COR-L47 (cell line): Measurements from ENCODE around the gene RAB34.
"Not testable (repeated sequence)": the region's sequence is repeated elsewhere in the genome, so short reads cannot be mapped to it uniquely, and the experiment has no call there.

ENCODE experiments used
- DNase-seq: peaks from one replicate; lab custom pipeline; 2025; lab: John Stamatoyannopoulos, UW

RAB34 gene

GRCh38 chr17:28728364-28729200 is 10.9 kb upstream of the RAB34 start, which contains the start of gene NEK8:
NEK8 (plus strand) TSS chr17:28728788; CDS start chr17:28728814, 26 bp downstream.
- peak; percentile 85 for DNase-seq

DNA sequence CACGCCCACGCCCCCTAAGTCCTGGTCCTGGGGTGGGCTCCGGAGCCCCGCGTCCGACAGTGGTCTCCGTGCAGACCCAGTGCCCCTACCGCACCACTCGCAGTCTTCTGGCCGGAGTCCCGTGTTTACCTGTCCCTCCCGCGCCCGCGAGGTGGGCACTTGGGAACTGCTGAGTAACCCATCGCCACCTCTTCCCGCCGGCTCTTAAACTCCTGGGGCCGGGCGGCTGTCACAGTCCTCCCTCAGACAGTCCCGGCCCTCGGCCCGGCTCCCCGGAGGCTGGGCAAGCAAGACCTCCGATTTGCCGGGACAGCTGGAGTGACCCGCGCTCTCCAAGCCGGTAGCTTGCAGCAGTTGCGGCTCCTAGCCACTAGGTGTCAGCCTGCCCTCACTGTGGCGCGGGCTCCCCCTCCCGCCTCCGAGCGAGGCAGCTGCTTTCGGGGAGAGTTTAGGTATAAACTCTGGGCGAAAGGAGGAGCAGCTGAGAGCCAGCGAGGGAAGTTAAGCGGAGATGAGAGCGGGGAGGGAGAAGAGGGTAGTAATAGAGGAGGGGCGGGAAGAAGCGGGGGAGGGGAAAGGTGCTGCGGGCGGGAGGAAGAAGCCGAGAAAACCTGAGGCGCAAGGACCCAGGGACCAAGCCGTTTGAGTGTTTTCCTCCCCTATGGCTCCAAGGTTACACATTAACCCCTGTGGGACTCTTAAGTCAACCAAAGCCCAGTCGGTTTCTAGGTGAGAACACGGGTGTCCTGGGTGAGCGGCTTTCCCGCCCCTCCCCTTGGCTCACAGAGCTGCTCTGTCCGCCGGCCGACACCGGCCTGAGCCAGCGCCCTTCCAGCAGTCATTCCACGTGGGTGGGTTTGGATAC is 9.2 kb upstream of the RAB34 start:
- peak; percentile 92 for DNase-seq

DNA sequence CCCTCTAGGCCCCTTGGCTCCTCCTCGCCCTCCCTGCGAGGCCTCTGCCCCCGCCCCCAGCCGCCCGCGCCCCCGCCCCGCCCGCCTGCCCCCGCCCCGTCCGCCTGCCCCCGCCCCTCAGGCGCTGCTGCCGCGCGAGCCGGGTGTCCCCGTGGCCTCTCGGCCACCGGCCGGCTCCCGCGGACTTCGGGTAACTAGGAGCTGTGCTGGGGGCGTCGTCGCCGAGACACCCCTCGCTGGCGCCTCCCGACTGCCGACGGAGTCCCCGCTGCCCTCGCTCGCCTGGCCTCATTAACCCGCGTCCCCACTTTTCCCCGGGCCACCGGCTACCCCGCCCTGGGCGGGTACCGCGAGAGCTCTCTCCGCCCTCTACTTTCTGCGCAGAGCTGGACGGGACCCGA is 8.6 kb upstream of the RAB34 start, which contains the start of gene TLCD1:
TLCD1 (minus strand) TSS at position 8 of the 401 bp plus-strand sequence. CDS start 136 bp downstream, outside the sequence.
- DNase-seq, result peak; percentile 50

GRCh38 chr17:28725660-28726225 is 8.1 kb upstream of the RAB34 start:
- DNase-seq, result peak; percentile 75

GRCh38 chr17:28725166-28725659 is 7.5 kb upstream of the RAB34 start:
- DNase-seq, result no peak

DNA sequence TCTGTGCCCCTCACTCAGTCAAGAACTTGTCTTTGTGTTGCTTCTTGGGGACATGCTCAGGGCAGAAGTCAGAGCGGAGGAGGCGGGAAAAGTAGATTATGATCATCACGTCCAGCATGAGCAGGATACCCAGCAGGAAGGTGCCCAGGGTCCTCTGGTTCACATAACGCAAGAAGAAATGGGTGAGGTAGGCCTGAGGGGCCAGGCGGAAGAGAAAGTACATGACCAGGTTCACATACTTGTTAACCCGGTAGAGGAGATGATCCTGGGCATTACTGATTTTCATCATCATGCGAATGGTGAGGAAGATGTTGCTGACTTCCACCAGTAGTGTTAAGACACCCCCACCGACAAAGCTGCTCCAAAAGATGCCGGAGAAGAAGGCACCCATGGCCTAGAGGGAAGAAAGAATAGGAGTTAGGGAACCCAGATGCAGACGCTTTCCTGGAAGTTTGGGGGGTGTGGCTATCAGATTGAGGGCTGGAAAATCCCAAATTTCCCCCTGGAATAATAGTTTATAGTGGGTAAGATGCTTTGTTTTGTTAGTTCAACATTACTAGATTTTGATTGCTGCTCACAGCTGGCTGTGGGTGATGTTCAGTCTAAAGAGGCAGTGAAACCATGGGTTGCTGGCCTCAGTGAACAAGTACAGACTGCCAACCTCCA is 7.0 kb upstream of the RAB34 start:
- DNase-seq, result no peak

GRCh38 chr17:28723836-28724499 is 6.3 kb upstream of the RAB34 start:
- not testable (repeated sequence) for DNase-seq

DNA sequence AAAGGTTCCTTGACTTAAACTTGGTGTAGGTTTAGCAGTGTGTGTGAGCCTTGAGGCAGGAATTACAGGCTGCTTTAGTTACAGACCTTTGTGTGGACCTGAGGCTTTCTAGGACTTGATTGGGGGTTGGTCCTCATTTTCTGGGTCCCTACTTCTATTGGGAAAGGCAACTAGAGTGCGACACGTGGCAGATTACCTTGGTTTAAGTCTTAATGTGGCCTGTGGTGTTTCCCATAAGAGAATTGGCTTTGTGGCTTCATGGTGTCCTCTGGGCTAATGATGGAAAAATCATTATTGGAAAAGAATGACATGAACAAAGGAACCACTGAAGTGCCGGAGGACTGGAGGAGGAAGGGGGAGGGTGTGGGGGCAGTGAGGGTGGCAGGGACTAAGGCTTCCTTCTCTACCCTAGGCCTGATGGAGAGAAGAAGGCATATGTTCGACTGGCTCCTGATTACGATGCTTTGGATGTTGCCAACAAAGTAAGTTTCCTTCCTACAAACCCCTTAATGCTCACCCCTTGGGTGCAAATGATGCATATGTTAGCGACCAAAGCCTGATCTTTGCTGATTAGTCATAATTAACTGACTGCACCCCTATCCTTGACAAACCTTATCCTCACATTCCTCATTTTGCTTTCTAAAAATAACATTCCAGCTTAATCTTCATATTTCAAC is 5.6 kb upstream of the RAB34 start:
- no peak for DNase-seq

GRCh38 chr17:28722417-28723158 is 4.9 kb upstream of the RAB34 start:
- no peak for DNase-seq

- not testable (repeated sequence) for DNase-seq
Measured at GRCh38 chr17:28720997-28721329, 3.3 kb upstream of the RAB34 start.

DNA sequence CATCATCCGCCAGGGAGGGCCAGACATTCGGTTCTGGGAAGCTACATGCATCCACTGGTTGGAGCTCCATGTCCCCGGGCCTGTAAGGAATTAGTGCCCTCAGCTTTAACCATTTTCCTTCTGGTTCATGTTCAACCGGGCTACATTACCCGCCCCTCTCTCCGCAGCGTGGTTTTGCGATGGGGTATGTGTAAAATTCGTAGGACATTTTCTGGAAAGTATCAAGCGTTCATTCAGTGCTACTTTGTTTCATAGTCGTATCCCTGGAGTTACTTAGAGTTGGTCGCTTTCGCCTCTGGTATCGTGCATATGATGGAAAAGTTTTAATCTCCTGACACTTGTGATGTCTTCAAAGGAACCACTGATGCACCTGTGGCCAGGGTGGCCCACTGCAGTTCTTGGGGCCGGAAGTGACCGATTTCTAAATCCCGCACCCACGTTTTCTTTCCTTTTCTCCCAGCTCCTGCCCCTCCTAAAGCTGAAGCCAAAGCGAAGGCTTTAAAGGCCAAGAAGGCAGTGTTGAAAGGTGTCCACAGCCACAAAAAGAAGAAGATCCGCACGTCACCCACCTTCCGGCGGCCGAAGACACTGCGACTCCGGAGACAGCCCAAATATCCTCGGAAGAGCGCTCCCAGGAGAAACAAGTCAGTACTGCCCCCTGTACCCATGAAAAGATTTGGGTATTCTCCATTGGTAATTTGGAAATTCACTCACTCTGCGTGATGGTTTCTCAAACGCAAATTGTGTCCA is 2.8 kb upstream of the RAB34 start:
- DNase-seq, result peak; percentile 67

DNA sequence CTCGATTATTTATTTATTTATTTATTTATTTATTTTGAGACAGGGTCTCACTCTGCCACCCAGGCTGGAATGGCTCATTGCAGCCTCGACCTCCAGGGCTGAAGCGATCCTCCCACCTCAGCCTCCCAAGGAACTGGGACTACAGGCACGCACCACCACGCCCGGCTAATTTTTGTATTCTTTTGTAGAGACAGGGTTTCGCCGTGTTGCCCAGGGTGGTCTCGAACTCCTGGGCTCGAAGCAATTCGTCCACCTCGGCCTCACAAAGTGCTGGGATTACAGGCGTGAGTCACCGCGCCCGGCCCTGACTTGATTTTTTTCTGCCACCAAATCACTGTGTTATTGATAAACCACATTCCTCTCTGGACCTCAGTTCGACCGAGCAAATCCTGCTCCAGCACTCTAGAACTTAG is 1.4 kb upstream of the RAB34 start:
- no peak for DNase-seq

DNA sequence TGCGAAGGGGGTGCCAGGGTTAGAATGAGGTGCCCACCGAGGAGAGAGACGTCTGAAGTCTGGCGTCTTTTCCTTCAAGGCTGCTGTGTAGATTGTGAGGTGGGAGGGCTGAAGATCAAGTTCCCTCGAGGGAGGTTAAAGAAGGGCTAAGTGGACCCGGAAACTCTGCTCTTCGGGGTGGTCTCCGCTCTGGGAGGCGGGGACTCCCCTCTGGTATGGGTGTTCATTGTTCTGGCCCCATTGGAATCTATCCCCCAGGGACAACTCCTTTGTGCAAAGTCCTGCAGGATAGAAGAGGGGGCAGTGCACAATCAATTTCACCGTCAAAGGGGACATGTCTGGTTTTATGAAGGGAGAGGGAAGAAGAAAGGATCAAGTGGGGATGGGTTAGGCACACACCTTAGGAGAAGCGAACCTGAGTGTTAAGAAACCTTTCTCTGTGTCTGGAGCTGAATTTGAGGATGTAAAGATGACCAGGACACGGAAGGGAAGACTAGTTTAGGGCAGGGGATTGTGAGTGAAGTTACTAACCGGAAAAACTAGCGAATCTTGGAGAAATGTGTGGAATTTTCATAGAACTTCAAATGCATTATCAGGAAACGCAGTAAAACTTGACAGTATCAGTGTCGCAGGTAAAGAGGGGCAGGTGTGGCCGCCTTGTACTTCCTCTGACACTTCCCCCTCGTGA is 809 bp upstream of the RAB34 start:
- DNase-seq, result no peak

DNA sequence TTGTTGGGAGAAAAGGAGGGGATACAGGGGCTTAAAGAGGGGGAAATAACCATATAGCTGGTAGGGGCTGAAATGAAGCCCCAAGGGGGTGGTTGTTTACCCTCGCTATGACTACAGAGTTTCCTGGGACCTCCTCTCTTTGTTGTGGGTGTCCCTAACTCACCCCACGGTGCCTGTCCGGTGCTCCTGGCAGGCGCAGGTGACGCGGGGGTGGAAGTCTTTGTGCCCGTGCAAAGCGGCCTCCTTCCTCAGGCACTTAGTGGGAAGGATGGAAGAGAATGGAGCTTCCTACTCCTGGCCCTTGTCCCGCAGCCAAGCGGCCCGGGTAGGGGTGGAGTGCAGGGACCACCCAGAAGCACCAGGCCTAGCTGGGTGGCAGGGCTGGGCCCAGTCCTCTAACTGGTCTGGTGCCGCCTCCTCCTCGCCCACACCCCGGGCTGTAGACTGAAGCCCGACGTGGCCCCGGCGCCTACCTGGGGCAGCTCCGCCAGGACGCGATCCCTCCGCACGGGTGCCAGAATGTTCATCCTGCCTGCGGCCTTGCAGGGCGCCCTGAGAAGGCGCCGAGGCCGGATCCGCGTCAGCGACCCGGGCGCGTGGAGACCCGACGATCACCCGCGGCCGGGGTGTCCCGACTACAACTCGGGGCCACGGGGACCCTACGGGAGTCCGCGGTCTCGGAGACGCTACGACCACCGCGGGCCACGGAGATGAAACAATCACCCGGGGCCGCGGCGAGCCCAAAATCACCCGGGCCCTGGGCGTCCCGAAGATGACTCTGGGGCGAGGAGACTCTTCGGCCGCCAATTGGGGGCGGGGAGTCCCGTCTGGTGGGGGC is 709 bp downstream of the RAB34 start:
- DNase-seq, result no peak

DNA sequence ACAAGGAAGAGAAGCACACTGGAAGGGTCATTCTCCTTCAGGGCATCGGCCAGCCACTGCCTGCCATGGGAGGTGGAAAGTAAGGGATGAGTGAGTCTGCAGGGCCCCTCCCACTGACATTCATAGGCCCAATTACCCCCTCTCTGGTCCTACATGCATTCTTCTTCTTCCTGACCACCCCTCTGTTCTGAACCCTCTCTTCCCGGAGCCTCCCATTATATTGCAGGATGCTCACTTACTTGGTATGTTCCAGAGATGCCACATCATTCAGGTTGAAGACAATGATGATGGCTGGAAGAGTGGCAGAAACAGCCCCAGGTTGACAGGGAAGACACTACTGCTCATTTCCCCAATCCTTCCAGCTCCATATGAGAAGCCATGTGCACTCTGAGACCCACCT is 2.5 kb downstream of the RAB34 start:
- no peak for DNase-seq

GRCh38 chr17:28714281-28714680 is 3.4 kb downstream of the RAB34 start:
- no peak for DNase-seq

- no peak for DNase-seq
Measured at GRCh38 chr17:28712705-28713415, 4.8 kb downstream of the RAB34 start.
